Epithelial cell of esophagus (primary cell): ENCODE results near the gene MMP14.

ENCODE experiments used
- DNase-seq: peaks from one replicate; pipeline ENCODE4 v3.0.0; 2010; ENCODE audit warnings: low read depth
- H3K4me3 ChIP-seq: 2 replicates; pipeline ENCODE4 v1.5.1; 2011; ENCODE audit warnings: mild to moderate bottlenecking, low read length, control low read depth
- TF ChIP-seq, protein P1 (sequence below): IDR thresholded peaks from 2 replicates; pipeline ENCODE4 v1.5.1; 2011; ENCODE audit warnings: low read depth, mild to moderate bottlenecking, low read length, control low read depth, inconsistent platforms; ENCODE audit not compliant: insufficient read depth; ENCODE audit errors: missing control alignments

MMP14 gene

GRCh38 chr14:22837114-22837749 lies 847 bp downstream of the MMP14 start:
- peak; percentile 50 for DNase-seq
- TF ChIP-seq, protein P1, sequence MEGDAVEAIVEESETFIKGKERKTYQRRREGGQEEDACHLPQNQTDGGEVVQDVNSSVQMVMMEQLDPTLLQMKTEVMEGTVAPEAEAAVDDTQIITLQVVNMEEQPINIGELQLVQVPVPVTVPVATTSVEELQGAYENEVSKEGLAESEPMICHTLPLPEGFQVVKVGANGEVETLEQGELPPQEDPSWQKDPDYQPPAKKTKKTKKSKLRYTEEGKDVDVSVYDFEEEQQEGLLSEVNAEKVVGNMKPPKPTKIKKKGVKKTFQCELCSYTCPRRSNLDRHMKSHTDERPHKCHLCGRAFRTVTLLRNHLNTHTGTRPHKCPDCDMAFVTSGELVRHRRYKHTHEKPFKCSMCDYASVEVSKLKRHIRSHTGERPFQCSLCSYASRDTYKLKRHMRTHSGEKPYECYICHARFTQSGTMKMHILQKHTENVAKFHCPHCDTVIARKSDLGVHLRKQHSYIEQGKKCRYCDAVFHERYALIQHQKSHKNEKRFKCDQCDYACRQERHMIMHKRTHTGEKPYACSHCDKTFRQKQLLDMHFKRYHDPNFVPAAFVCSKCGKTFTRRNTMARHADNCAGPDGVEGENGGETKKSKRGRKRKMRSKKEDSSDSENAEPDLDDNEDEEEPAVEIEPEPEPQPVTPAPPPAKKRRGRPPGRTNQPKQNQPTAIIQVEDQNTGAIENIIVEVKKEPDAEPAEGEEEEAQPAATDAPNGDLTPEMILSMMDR, result no peak
- peak overlapping the region; percentile 93 for H3K4me3 ChIP-seq

- H3K4me3 ChIP-seq, result peak overlapping the region; percentile 93
- DNase-seq, result peak; percentile 45
- TF ChIP-seq, protein P1, result peak; percentile 4
These were observed 1.6 kb downstream of the MMP14 start for GRCh38 chr14:22837750-22838538.

DNA sequence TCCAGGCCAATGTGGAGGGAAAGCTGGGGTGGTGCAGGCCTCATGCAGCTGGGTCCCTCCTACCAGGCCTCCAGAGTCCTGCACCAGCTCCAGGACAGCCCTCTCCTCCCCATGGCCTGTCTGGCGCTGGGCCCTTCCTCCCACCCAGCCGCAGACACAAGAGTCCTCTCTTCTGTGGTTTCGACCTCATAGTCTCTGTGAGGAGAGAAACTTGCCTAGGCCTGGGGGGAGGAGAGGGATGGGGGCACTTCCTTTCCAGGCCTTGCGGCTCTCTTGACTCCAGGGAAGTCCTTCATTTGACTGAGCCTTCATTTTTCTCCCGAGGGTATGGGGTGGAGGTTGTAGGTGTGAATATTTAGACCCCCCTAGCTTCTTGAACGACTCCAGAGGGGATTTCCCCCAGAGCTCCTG lies 2.3 kb downstream of the MMP14 start:
- TF ChIP-seq, protein P1, result no peak
- peak; percentile 43 for DNase-seq
- peak overlapping the region; percentile 93 for H3K4me3 ChIP-seq

DNA sequence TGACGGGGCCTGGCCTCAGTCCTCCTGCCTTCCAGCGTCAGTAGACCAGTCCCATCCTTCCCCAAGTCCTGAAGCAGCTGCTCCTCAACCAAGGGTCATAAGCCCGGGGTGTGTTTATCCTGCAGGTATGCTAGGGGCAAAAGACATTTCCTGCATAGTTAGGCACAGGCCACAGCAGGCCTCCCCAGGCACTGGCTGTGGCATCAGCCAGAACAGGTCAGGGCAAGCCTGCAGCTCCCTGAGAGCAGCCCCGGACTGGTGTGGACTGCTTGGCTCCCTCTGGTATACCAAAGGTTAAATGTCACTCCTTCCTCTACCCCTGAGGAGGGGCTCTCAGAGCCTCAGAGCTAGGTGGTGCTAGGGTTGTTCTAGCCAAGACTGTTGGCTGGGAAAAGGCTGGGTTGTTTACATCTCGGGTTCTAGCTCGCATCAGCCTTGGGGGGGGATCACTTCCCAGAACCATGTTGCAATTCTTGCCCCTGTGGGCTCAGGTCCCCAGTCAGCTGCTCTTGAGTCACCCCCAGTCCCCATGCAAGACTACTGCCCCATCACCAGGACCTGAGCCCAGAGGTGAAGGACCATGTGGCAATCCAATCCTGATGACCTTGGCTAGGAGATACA lies 2.9 kb downstream of the MMP14 start:
- DNase-seq, result peak; percentile 91
- peak overlapping the region; percentile 93 for H3K4me3 ChIP-seq
- TF ChIP-seq, protein P1, result no peak

DNA sequence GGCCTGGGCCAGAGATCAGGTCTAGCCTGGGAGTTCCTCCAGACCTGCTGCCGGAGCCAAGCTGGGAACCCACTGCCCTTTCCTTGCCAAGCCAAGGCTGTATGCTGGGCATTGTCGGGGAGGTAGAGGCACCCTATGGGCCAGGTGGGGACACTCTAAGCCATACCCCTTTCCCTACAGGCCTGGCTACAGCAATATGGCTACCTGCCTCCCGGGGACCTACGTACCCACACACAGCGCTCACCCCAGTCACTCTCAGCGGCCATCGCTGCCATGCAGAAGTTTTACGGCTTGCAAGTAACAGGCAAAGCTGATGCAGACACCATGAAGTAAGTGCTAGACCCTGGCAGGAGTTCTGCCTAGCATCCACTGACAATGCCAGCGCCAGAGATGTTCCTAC lies 4.9 kb downstream of the MMP14 start:
- TF ChIP-seq, protein P1, result no peak
- no peak for DNase-seq
- no peak overlapping the region for H3K4me3 ChIP-seq

GRCh38 chr14:22841769-22842168 lies 5.4 kb downstream of the MMP14 start:
- TF ChIP-seq, protein P1, result no peak
- no peak for DNase-seq
- no peak overlapping the region for H3K4me3 ChIP-seq
